Kidney (tissue), 14 donors: ENCODE data around the gene GNG13. TPM values are rescaled to one million over a fixed set of nuclear protein-coding genes. Genes with fewer than 3 reads are reported as not detected.
A peak's percentile ranks its signal among the peaks of the same experiment; 100 is the strongest.

Experiments
- DNase-seq, 5 donors: peaks; one replicate each; pipeline ENCODE4 v3.0.0-alpha.2; 2013 to 2020
- FAIRE-seq: peaks from 2 replicates; lab custom pipeline; 2012; peaks lifted over from hg19 to GRCh38; lab: Jason Lieb, UNC
- H3K27ac ChIP-seq, 2 donors: one replicate each; pipeline ENCODE4 v1.7.0; 2013; ENCODE audit warnings: low read depth in 2 of 2, low read length in 2 of 2, inconsistent platforms in 1 of 2
- H3K27me3 ChIP-seq: one replicate; pipeline ENCODE4 v1.7.1; 2013; ENCODE audit warnings: low read length, inconsistent platforms; ENCODE audit not compliant: control insufficient read depth, insufficient read depth
- H3K36me3 ChIP-seq, 3 donors: one replicate each; pipeline versions ENCODE4 v1.7.0 to v1.7.1; 2013; ENCODE audit warnings: low read length in 3 of 3, control low read depth in 1 of 3, inconsistent platforms in 1 of 3; ENCODE audit not compliant: insufficient read depth in 3 of 3, control insufficient read depth in 2 of 3
- H3K4me1 ChIP-seq, 3 donors: one replicate each; pipeline versions ENCODE4 v1.7.0 to v1.7.1; 2013; ENCODE audit warnings: low read length in 3 of 3, inconsistent platforms in 1 of 3, low read depth in 1 of 3; ENCODE audit not compliant: control insufficient read depth in 2 of 3, insufficient read depth in 2 of 3
- H3K4me3 ChIP-seq, 3 donors: one replicate each; pipeline versions ENCODE4 v1.7.0 to v1.8.1; 2013; ENCODE audit warnings: low read length in 3 of 3, control low read depth in 1 of 3, inconsistent platforms in 1 of 3
- H3K9ac ChIP-seq, 3 donors: one replicate each; pipeline versions ENCODE4 v1.7.0 to v1.7.1; 2013; ENCODE audit warnings: low read length in 3 of 3, control low read depth in 1 of 3, inconsistent platforms in 1 of 3
- H3K9me3 ChIP-seq, 3 donors: one replicate each; pipeline versions ENCODE4 v1.7.0 to v1.7.1; 2013; ENCODE audit warnings: low read length in 3 of 3, control low read depth in 1 of 3, inconsistent platforms in 1 of 3; ENCODE audit not compliant: control insufficient read depth in 2 of 3, insufficient read depth in 1 of 3
- CTCF ChIP-seq: IDR thresholded peaks from 3 replicates; pipeline ENCODE4 v1.5.1; 2012; ENCODE audit warnings: mild to moderate bottlenecking, moderate library complexity, borderline replicate concordance; ENCODE audit not compliant: insufficient read depth; ENCODE audit errors: extremely low read depth
- intact Hi-C: fragments of 100-400 bp; cut with DNase I; formaldehyde crosslinking; loops from one replicate; pipeline ENCODE4 v1.11.1; 2022
- polyA plus RNA-seq: library from polyadenylated mRNA; stranded (reverse); fragments of 350-450 nt; fragmentation: Illumina TruSeq; extraction: RNeasy Lipid Tissue Mini Kit (QIAGEN cat#74804); gene quantifications from one replicate; pipeline ENCODE4 v1.2.3, GENCODE V29; 2014; ENCODE audit warnings: low read depth, low replicate concordance; ENCODE audit not compliant: insufficient read depth
- total RNA-seq: library from RNA; stranded (reverse); fragmentation: NEBNext Ultra II Directional; extraction: Animal tissue kit (Norgen Biotek cat#: 25700); gene quantifications from one replicate; pipeline ENCODE4 v1.2.1, GENCODE V29; 2021
- donor health status: control.
- donor health status: control.
- donor health status: control.
- donor health status: control.
- donor health status: control.
- donor health status: DM: yes; HTN: yes; CAD: no.
- donor health status: Normal renal cell carcinoma (clear cell type).

GNG13 gene
- total and polyA plus RNA-seq, 2 donors from 2014 or later, result not detected

DNA sequence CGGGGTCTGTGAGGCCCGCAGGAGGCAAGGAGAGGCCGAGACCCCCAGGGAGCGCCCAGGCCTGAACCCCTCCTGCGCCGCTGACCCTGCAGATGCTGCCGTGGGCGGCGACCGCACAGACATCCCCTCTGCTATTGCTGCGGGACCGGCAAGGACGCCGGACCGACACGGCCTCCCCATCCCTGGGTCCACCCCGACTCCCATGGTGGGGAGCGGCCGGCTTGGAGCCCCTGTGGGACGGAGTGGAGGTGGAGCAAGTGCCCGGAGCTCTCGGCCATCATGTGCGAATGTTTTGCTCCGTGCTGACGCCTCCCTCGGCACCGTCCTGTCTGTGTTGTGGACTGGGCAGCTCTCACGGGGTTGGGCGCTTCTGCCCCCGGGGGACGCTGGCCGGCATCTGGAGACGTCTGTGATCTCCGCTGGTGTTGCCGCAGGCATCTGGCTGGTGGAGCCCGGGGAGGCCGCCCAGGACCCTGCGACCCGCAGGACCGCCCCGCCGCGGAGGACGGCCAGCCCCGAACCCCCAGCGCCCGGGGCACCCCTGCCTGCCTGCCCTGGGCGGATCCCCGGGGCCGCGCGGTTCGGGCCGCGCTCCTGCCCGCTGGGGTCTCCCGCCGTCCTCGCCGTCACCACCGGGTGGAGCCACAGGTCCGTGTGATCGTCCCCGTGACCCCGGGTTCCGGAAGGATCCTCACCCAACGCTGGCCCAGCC is 12.8 kb upstream of the GNG13 start:
- Histone ChIP-seq H3K36me3 (no peaks in the 10 kb centered on the region), H3K27ac (no peak overlapping the region), H3K4me1 (peaks cover 0 to 2% (median 0%) of the 10 kb centered on the region in 3 donors), H3K9ac (no peak overlapping the region), H3K9me3 (no peaks in the 10 kb centered on the region), H3K27me3 (peaks cover 3% of the 10 kb centered on the region), H3K4me3 (no peak overlapping the region)
- FAIRE-seq, result no peak
- TF ChIP-seq CTCF, result peak; percentile 21
- intact Hi-C loops, result no loop called here
- peak in 2 of 5 donors; percentile 61 to 65 for DNase-seq

- Histone ChIP-seq H3K4me1 (peaks cover 0 to 3% (median 0%) of the 10 kb centered on the region in 3 donors), H3K9ac (peak overlapping the region in 1 of 3 donors; percentile 81), H3K27me3 (peaks cover 3% of the 10 kb centered on the region), H3K36me3 (no peaks in the 10 kb centered on the region), H3K27ac (peak overlapping the region in 1 of 2 donors; percentile 72), H3K9me3 (peaks cover 0 to 2% (median 0%) of the 10 kb centered on the region in 3 donors), H3K4me3 (peak overlapping the region; percentile 70 to 89 (median 79))
- intact Hi-C loops, result no loop called here
- TF ChIP-seq CTCF, result no peak
- FAIRE-seq (no peak), DNase-seq (no peak)
Measured at GRCh38 chr16:808085-808386, 7.5 kb upstream of the GNG13 start.

DNA sequence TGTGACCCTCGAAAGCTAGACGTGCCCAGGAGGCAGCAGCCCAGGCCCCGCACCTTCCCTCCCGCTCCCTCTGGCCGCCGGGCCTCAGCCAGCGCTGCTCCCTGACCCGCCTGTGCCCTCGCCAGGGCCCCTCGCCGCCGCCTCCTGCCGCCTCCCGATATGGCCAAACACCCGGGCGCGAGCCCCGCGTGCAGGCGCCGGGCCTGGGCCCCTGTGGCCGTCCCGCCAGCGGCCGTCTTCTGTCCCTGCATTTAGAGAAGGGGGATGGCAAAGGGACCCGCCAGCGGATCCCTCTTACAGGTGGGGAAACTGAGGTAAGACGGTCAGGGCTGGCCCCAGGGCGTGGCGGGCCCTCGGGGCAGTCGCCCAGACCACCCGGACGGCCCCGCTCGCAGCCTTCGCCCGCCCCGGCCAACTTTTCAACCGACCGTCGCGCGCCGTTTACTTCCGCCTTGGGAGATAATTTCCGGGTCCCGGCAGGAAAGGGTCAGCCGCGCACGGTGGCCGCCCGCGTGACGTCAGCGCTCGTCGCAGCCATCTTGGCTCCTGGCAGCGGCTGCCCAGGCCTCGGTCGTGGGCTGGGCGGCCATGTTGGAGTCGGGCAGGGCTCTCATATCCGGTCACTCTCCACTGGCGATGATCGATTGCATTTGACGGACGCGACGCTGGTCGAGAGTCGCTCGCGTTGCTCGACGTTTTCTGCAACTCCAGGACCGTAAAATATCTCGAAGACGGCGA is 7.0 kb upstream of the GNG13 start:
- peak overlapping the region in 2 of 3 donors; percentile 69 to 81 for H3K9ac ChIP-seq
- intact Hi-C loops, result no loop called here
- H3K9me3 ChIP-seq, result peaks cover 0 to 2% (median 0%) of the 10 kb centered on the region in 3 donors
- H3K27me3 ChIP-seq, result peaks cover 3% of the 10 kb centered on the region
- no peaks in the 10 kb centered on the region for H3K36me3 ChIP-seq
- H3K4me3 ChIP-seq, result peak overlapping the region; percentile 70 to 89 (median 79)
- peak; percentile 54 for FAIRE-seq
- peak; percentile 94 to 98 (median 96) for DNase-seq
- H3K27ac ChIP-seq, result peak overlapping the region; percentile 43 to 72
- no peak for TF ChIP-seq CTCF
- H3K4me1 ChIP-seq, result peaks cover 0 to 3% (median 0%) of the 10 kb centered on the region in 3 donors
